Measurements from ENCODE around the gene COL1A2. TPM values are rescaled to one million over a fixed set of nuclear protein-coding genes. Genes with fewer than 3 reads are reported as not detected.

Gene COL1A2
- total RNA-seq, 1 experiment from 2014 or later, result 0.46 TPM

Other genes starting within 250 kb of the COL1A2 start
- 13.7 and 15.3 TPM in 2 replicates for gene CASD1, start 114.9 kb downstream of the COL1A2 start, total RNA-seq (2014; rRNA removed; shearing (Covaris generic))